ENCODE data around the gene DHRS12. TPM values are rescaled to one million over a fixed set of nuclear protein-coding genes. Genes with fewer than 3 reads are reported as not detected.

DHRS12 gene
- total RNA-seq, 3 donors from 2014 or later (not counting 1 experiment from before 2014, with no cell fraction given) = 7.0 to 11.7 (median 10.4) TPM

- no peaks in the 10 kb centered on the region for H3K27me3 Mint-ChIP-seq (ENCODE audit: low read depth in 2 of 2)
- intact Hi-C loops (cut with micrococcal nuclease) = no loop called here
- peaks cover 3 to 9% of the 10 kb centered on the region in 2 donors for H3K4me1 Mint-ChIP-seq
- no peaks in the 10 kb centered on the region for H3K27me3 ChIP-seq (ENCODE audit: control insufficient read depth, insufficient read depth, low read length)
- H3K36me3 Mint-ChIP-seq = peaks cover 15% of the 10 kb centered on the region
- DNase-seq (no peak), ATAC-seq (no peak)
- H3K9me3 Mint-ChIP-seq = no peaks in the 10 kb centered on the region
- TF ChIP-seq, protein P1, sequence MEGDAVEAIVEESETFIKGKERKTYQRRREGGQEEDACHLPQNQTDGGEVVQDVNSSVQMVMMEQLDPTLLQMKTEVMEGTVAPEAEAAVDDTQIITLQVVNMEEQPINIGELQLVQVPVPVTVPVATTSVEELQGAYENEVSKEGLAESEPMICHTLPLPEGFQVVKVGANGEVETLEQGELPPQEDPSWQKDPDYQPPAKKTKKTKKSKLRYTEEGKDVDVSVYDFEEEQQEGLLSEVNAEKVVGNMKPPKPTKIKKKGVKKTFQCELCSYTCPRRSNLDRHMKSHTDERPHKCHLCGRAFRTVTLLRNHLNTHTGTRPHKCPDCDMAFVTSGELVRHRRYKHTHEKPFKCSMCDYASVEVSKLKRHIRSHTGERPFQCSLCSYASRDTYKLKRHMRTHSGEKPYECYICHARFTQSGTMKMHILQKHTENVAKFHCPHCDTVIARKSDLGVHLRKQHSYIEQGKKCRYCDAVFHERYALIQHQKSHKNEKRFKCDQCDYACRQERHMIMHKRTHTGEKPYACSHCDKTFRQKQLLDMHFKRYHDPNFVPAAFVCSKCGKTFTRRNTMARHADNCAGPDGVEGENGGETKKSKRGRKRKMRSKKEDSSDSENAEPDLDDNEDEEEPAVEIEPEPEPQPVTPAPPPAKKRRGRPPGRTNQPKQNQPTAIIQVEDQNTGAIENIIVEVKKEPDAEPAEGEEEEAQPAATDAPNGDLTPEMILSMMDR (IDR thresholded peaks at IDR 0.05) = no peak
- WGBS (ENCODE audit: insufficient coverage) = no CpG with 5 or more reads among the region's 2 CpGs
- peaks cover 19% of the 10 kb centered on the region for H3K36me3 ChIP-seq (ENCODE audit: control insufficient read depth, insufficient read depth, low read length)
- H3K27ac Mint-ChIP-seq = no peak overlapping the region
- peaks cover 2% of the 10 kb centered on the region for H3K4me1 ChIP-seq (ENCODE audit: control insufficient read depth, insufficient read depth, low read length)
- H3K27ac ChIP-seq (ENCODE audit: low read length) = no peak overlapping the region
- no peak overlapping the region for H3K4me3 Mint-ChIP-seq
- no peak overlapping the region for H3K4me3 ChIP-seq (ENCODE audit: low read length)
- H3K9me3 ChIP-seq (ENCODE audit: control insufficient read depth, insufficient read depth, low read length) = peaks cover 3% of the 10 kb centered on the region
Measured at GRCh38 chr13:51742611-51743010, 61.4 kb downstream of the DHRS12 start.

- Histone ChIP-seq H3K4me1 (ENCODE audit: control insufficient read depth, insufficient read depth, low read length) (peaks cover 7% of the 10 kb centered on the region), H3K36me3 (ENCODE audit: control insufficient read depth, insufficient read depth, low read length) (peaks cover 19% of the 10 kb centered on the region), H3K9me3 (ENCODE audit: control insufficient read depth, insufficient read depth, low read length) (no peaks in the 10 kb centered on the region), H3K4me3 (ENCODE audit: low read length) (no peak overlapping the region), H3K27ac (ENCODE audit: low read length) (no peak overlapping the region), H3K27me3 (ENCODE audit: control insufficient read depth, insufficient read depth, low read length) (no peaks in the 10 kb centered on the region)
- 96% methylated on average over 2 of the region's 2 CpGs for WGBS (ENCODE audit: insufficient coverage)
- intact Hi-C loops (cut with micrococcal nuclease) = no loop called here
- Mint-ChIP-seq H3K4me1 (peaks cover 8 to 13% of the 10 kb centered on the region in 2 donors), H3K9me3 (no peaks in the 10 kb centered on the region), H3K36me3 (peaks cover 14% of the 10 kb centered on the region), H3K4me3 (no peak overlapping the region), H3K27ac (no peak overlapping the region), H3K27me3 (ENCODE audit: low read depth in 2 of 2) (no peaks in the 10 kb centered on the region)
- TF ChIP-seq, protein P1 (IDR thresholded peaks at IDR 0.05) = no peak
- DNase-seq = no peak
- no peak for ATAC-seq
Measured at GRCh38 chr13:51742031-51742430, 61.9 kb downstream of the DHRS12 start.

GRCh38 chr13:51740698-51741097 is 63.3 kb downstream of the DHRS12 start:
- WGBS (ENCODE audit: insufficient coverage) = 77% methylated on average over 5 of the region's 5 CpGs

More at GRCh38 chr13:51740698-51741097, 63.3 kb downstream of the DHRS12 start:
- H3K27me3 Mint-ChIP-seq (ENCODE audit: low read depth in 2 of 2) = no peaks in the 10 kb centered on the region
- no peak for DNase-seq
- H3K36me3 Mint-ChIP-seq = peaks cover 14% of the 10 kb centered on the region
- no peak overlapping the region for H3K4me3 ChIP-seq (ENCODE audit: low read length)
- no peaks in the 10 kb centered on the region for H3K27me3 ChIP-seq (ENCODE audit: control insufficient read depth, insufficient read depth, low read length)
- intact Hi-C loops (cut with micrococcal nuclease) = no loop called here
- peaks cover 7% of the 10 kb centered on the region for H3K4me1 ChIP-seq (ENCODE audit: control insufficient read depth, insufficient read depth, low read length)
- no peak overlapping the region for H3K27ac ChIP-seq (ENCODE audit: low read length)
- peaks cover 8 to 19% of the 10 kb centered on the region in 2 donors for H3K4me1 Mint-ChIP-seq
- H3K36me3 ChIP-seq (ENCODE audit: control insufficient read depth, insufficient read depth, low read length) = peaks cover 19% of the 10 kb centered on the region
- H3K27ac Mint-ChIP-seq = peak overlapping the region in 1 of 2 donors; percentile 44
- H3K4me3 Mint-ChIP-seq = no peak overlapping the region
- H3K9me3 ChIP-seq (ENCODE audit: control insufficient read depth, insufficient read depth, low read length) = no peaks in the 10 kb centered on the region
- TF ChIP-seq, protein P1 (IDR thresholded peaks at IDR 0.05) = no peak
- ATAC-seq = no peak
- H3K9me3 Mint-ChIP-seq = no peaks in the 10 kb centered on the region
